ENCODE results near the gene PTPRG.

PTPRG gene

GRCh38 chr3:62131050-62131449, 569.7 kb downstream of the PTPRG start:
- no peak overlapping the region for H3K4me3 ChIP-seq (ENCODE audit: low read depth, low read length)
- no peak for TF ChIP-seq CTCF (IDR thresholded peaks at IDR 0.05; ENCODE audit: insufficient read depth, low read depth, low read length, missing control alignments)
- no peak for DNase-seq (ENCODE audit: low read depth)

- DNase-seq (ENCODE audit: low read depth) = no peak
- H3K4me3 ChIP-seq (ENCODE audit: low read depth, low read length) = no peak overlapping the region
- no peak for TF ChIP-seq CTCF (IDR thresholded peaks at IDR 0.05; ENCODE audit: insufficient read depth, low read depth, low read length, missing control alignments)
These were observed 570.2 kb downstream of the PTPRG start for GRCh38 chr3:62131620-62132019.

GRCh38 chr3:62132027-62132602, 570.7 kb downstream of the PTPRG start:
- H3K4me3 ChIP-seq (ENCODE audit: low read depth, low read length) = no peak overlapping the region
- no peak for TF ChIP-seq CTCF (IDR thresholded peaks at IDR 0.05; ENCODE audit: insufficient read depth, low read depth, low read length, missing control alignments)
- DNase-seq (ENCODE audit: low read depth) = no peak

GRCh38 chr3:62133015-62133414, 571.6 kb downstream of the PTPRG start:
- H3K4me3 ChIP-seq (ENCODE audit: low read depth, low read length) = no peak overlapping the region
- TF ChIP-seq CTCF (IDR thresholded peaks at IDR 0.05; ENCODE audit: insufficient read depth, low read depth, low read length, missing control alignments) = no peak
- DNase-seq (ENCODE audit: low read depth) = no peak

- no peak for TF ChIP-seq CTCF (IDR thresholded peaks at IDR 0.05; ENCODE audit: insufficient read depth, low read depth, low read length, missing control alignments)
- no peak for DNase-seq (ENCODE audit: low read depth)
- no peak overlapping the region for H3K4me3 ChIP-seq (ENCODE audit: low read depth, low read length)
These were observed 572.7 kb downstream of the PTPRG start for GRCh38 chr3:62134061-62134496.

GRCh38 chr3:62135741-62136140, 574.4 kb downstream of the PTPRG start:
- no peak for TF ChIP-seq CTCF (IDR thresholded peaks at IDR 0.05; ENCODE audit: insufficient read depth, low read depth, low read length, missing control alignments)

GRCh38 chr3:62139957-62140356, 578.6 kb downstream of the PTPRG start:
- no peak for DNase-seq (ENCODE audit: low read depth)
- TF ChIP-seq CTCF (IDR thresholded peaks at IDR 0.05; ENCODE audit: insufficient read depth, low read depth, low read length, missing control alignments) = no peak
- no peak overlapping the region for H3K4me3 ChIP-seq (ENCODE audit: low read depth, low read length)

More at GRCh38 chr3:62135741-62136140, 574.4 kb downstream of the PTPRG start:
- DNase-seq (ENCODE audit: low read depth) = no peak
- no peak overlapping the region for H3K4me3 ChIP-seq (ENCODE audit: low read depth, low read length)

Measured in GM12865 (cell line).